ENCODE results near the gene IL12RB2.
"Not testable (repeated sequence)": the region's sequence is repeated elsewhere in the genome, so short reads cannot be mapped to it uniquely, and the experiment has no call there.

The IL12RB2 gene

DNA sequence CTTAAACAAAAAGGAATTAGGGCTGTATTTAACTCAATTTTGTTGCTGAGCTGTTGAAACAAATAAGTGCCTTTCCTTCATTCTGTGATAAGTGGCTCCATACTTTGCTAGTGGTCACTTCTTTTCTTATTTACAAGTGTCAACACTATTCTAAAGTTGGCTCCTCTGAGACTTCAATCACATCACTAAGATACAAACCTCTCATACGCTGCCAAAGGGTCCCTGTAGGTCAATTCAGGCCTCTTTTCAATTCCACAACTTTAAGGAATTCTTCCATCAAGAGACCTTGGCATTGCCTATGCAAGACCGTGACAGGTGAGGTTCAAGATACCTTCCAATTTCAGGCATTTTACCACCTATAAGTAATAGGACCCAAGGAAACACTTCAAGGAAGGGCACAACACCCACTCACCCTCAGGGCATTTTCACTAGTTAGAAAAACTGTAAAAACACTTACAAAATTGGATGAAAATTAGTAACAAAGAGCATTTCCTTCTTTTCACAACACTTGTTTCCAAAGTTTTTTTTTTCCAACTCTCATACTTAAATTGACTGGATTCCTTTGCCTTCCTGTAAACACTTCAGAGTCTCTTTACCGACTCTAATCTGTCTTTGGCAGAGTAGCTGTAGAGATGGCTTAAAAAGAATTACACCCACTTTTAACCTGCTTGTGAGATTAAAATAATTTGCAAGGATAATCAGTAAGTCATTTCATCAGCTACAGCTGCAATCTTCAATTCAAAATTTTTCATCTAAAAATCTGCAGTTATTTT, 98.0 kb downstream of the IL12RB2 start:
- H3K9me3 ChIP-seq (ENCODE audit: control insufficient read depth in 2 of 2, low read length in 2 of 2), result no peaks in the 10 kb centered on the region

DNA sequence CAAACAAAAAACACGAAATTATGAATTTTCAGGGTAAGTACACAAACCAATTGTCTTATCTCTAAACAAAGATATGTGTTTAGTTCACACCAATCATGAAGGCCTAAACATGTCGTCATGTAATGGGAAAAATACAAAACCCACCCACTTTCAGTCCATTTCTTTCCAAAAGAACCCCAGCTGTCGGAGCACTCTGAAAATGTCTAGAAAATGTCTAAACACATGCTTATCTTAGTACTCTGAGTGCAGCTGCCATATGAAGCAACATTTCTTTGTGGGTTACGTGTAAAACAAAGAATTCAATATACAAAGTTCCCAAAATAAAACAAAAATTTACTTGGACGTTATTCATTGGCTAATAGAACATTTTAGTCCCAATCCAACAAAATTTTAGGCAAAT, 99.8 kb downstream of the IL12RB2 start:
- no peaks in the 10 kb centered on the region for H3K4me1 ChIP-seq (ENCODE audit: control insufficient read depth in 2 of 2, insufficient read depth in 2 of 2, low read length in 2 of 2)
- H3K9me3 ChIP-seq (ENCODE audit: control insufficient read depth in 2 of 2, low read length in 2 of 2), result no peaks in the 10 kb centered on the region
- no peak overlapping the region for H3K9ac ChIP-seq (ENCODE audit: low read depth in 1 of 2, low read length in 2 of 2)
- peaks cover 8 to 17% of the 10 kb centered on the region in 2 donors for H3K36me3 ChIP-seq (ENCODE audit: control insufficient read depth in 2 of 2, insufficient read depth in 2 of 2, low read length in 2 of 2)
- H3K27me3 ChIP-seq (ENCODE audit: control insufficient read depth in 2 of 2, insufficient read depth in 2 of 2, low read length in 2 of 2), result no peaks in the 10 kb centered on the region
- H3K4me3 ChIP-seq (ENCODE audit: low read length in 2 of 2), result no peak overlapping the region
- H3K27ac ChIP-seq (ENCODE audit: low read depth in 2 of 2, low read length in 2 of 2), result no peak overlapping the region

More for the DNA sequence above, 98.0 kb downstream of the IL12RB2 start:
- Histone ChIP-seq H3K4me1 (ENCODE audit: control insufficient read depth in 2 of 2, insufficient read depth in 2 of 2, low read length in 2 of 2) (no peaks in the 10 kb centered on the region), H3K27ac (ENCODE audit: low read depth in 2 of 2, low read length in 2 of 2) (no peak overlapping the region), H3K27me3 (ENCODE audit: control insufficient read depth in 2 of 2, insufficient read depth in 2 of 2, low read length in 2 of 2) (no peaks in the 10 kb centered on the region), H3K36me3 (ENCODE audit: control insufficient read depth in 2 of 2, insufficient read depth in 2 of 2, low read length in 2 of 2) (peaks cover 8 to 10% of the 10 kb centered on the region in 2 donors), H3K4me3 (ENCODE audit: low read length in 2 of 2) (no peak overlapping the region), H3K9ac (ENCODE audit: low read depth in 1 of 2, low read length in 2 of 2) (no peak overlapping the region)

DNA sequence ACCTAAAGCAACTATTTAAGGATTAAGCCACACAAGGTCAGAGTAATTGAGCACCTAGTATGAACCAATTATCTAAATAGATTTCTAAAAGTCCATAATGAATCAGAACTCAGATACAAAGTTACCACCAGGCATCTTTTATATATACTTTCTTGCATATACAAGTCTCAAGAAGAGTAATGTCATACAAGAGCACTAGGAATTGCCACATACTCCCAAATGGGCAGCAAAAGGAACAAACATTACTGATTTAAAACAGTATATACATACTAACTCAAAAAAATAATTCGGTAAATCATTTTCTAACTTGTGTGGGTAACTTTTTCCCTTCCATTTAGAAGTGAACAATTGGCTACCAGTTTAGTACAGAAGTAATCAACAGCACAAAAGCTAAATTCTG, 100.5 kb downstream of the IL12RB2 start:
- H3K27ac ChIP-seq (ENCODE audit: low read depth in 2 of 2, low read length in 2 of 2), result no peak overlapping the region
- no peaks in the 10 kb centered on the region for H3K4me1 ChIP-seq (ENCODE audit: control insufficient read depth in 2 of 2, insufficient read depth in 2 of 2, low read length in 2 of 2)
- H3K27me3 ChIP-seq (ENCODE audit: control insufficient read depth in 2 of 2, insufficient read depth in 2 of 2, low read length in 2 of 2), result no peaks in the 10 kb centered on the region
- H3K9ac ChIP-seq (ENCODE audit: low read depth in 1 of 2, low read length in 2 of 2), result no peak overlapping the region
- no peaks in the 10 kb centered on the region for H3K9me3 ChIP-seq (ENCODE audit: control insufficient read depth in 2 of 2, low read length in 2 of 2)
- H3K36me3 ChIP-seq (ENCODE audit: control insufficient read depth in 2 of 2, insufficient read depth in 2 of 2, low read length in 2 of 2), result peaks cover 11 to 19% of the 10 kb centered on the region in 2 donors
- H3K4me3 ChIP-seq (ENCODE audit: low read length in 2 of 2), result no peak overlapping the region

DNA sequence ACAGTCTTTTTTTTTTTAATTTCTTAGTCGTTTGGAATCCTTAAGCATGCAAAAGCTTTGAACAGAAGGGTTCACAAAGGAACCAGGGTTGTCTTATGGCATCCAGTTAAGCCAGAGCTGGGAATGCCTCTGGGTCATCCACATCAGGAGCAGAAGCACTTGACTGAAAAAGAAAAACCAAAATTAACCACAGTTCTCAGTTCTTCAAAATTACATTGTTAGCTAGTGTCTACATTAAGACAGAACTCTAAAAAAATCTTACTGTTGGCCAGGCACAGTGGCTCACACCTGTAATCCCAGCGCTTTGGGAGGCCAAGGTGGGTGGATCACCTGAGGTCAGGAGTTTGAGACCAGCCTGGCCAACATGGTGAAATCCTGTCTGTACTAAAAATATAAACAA, 105.4 kb downstream of the IL12RB2 start:
- not testable (repeated sequence) for H3K27ac ChIP-seq (ENCODE audit: low read depth in 2 of 2, low read length in 2 of 2); H3K4me3 ChIP-seq (ENCODE audit: low read length in 2 of 2); H3K27me3 ChIP-seq (ENCODE audit: control insufficient read depth in 2 of 2, insufficient read depth in 2 of 2, low read length in 2 of 2); H3K4me1 ChIP-seq (ENCODE audit: control insufficient read depth in 2 of 2, insufficient read depth in 2 of 2, low read length in 2 of 2); H3K9me3 ChIP-seq (ENCODE audit: control insufficient read depth in 2 of 2, low read length in 2 of 2); H3K9ac ChIP-seq (ENCODE audit: low read depth in 1 of 2, low read length in 2 of 2)
- H3K36me3 ChIP-seq (ENCODE audit: control insufficient read depth in 2 of 2, insufficient read depth in 2 of 2, low read length in 2 of 2), result peaks cover 49 to 52% of the 10 kb centered on the region in 2 donors

DNA sequence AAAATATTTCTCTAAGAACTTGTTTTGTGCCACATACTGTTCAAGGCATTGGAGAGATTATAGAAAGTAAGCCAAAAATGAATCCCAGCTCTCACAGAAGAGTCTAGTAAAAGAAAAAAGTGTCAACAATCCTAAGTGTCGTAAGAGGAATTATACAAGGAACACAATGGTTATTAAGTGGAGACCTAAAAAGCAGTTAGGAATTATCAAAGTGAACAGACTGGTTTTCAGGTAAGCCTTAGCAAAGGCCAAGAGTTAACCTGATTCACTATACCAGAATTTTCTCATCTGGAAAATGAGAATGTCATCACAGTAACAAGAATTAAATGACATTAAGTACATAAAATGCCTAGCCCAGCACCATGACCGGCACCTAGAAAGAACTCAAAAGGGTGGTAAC, 106.9 kb downstream of the IL12RB2 start:
- peaks cover 0 to 6% of the 10 kb centered on the region in 2 donors for H3K4me1 ChIP-seq (ENCODE audit: control insufficient read depth in 2 of 2, insufficient read depth in 2 of 2, low read length in 2 of 2)
- H3K9ac ChIP-seq (ENCODE audit: low read depth in 1 of 2, low read length in 2 of 2), result no peak overlapping the region
- H3K36me3 ChIP-seq (ENCODE audit: control insufficient read depth in 2 of 2, insufficient read depth in 2 of 2, low read length in 2 of 2), result peaks cover 57 to 63% of the 10 kb centered on the region in 2 donors
- H3K27ac ChIP-seq (ENCODE audit: low read depth in 2 of 2, low read length in 2 of 2), result no peak overlapping the region
- H3K27me3 ChIP-seq (ENCODE audit: control insufficient read depth in 2 of 2, insufficient read depth in 2 of 2, low read length in 2 of 2), result no peaks in the 10 kb centered on the region
- H3K9me3 ChIP-seq (ENCODE audit: control insufficient read depth in 2 of 2, low read length in 2 of 2), result no peaks in the 10 kb centered on the region
- H3K4me3 ChIP-seq (ENCODE audit: low read length in 2 of 2), result no peak overlapping the region

DNA sequence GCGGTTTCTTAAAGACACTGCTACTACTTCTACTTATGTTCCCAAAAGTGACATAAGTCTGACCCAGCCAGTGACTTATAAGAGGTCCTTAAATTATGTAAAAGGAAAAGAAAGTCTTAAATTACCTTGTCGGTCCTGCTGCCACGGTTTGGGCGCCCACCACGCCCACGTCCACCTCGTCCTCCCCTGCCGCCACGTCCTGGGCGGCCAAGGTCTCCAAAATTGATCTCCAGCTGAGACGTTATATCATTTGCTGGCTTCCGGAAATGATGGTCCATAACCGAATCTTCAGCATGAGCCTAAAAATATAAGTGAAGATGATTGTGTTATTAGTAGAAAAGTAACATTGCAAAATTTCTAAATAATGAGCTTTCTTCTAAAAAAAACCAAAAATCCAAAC, 107.4 kb downstream of the IL12RB2 start:
- H3K36me3 ChIP-seq (ENCODE audit: control insufficient read depth in 2 of 2, insufficient read depth in 2 of 2, low read length in 2 of 2), result peaks cover 56 to 59% of the 10 kb centered on the region in 2 donors
- H3K4me1 ChIP-seq (ENCODE audit: control insufficient read depth in 2 of 2, insufficient read depth in 2 of 2, low read length in 2 of 2), result peaks cover 0 to 6% of the 10 kb centered on the region in 2 donors
- H3K27me3 ChIP-seq (ENCODE audit: control insufficient read depth in 2 of 2, insufficient read depth in 2 of 2, low read length in 2 of 2), result no peaks in the 10 kb centered on the region
- H3K27ac ChIP-seq (ENCODE audit: low read depth in 2 of 2, low read length in 2 of 2), result no peak overlapping the region
- H3K4me3 ChIP-seq (ENCODE audit: low read length in 2 of 2), result no peak overlapping the region
- H3K9ac ChIP-seq (ENCODE audit: low read depth in 1 of 2, low read length in 2 of 2), result no peak overlapping the region
- no peaks in the 10 kb centered on the region for H3K9me3 ChIP-seq (ENCODE audit: control insufficient read depth in 2 of 2, low read length in 2 of 2)

DNA sequence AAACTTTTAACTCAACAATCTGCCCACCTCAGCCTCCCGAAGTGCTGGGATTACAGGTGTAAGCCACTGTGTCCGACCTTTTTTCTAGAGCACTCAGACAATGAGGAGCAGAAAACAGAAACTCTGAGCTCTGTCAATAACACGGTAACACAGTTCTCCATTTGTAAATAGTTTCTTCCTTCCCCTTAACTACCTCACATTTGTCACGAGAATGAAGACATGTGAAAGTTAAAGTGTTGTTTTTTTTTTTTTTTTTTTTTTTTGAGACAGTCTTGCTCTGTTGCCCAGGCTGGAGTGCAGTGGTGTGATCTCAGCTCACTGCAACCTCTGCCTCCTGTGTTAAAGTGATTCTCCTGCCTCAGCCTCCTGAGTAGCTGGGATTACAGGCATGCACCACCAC, 110.1 kb downstream of the IL12RB2 start:
- not testable (repeated sequence) for H3K27me3 ChIP-seq (ENCODE audit: control insufficient read depth in 2 of 2, insufficient read depth in 2 of 2, low read length in 2 of 2); H3K9me3 ChIP-seq (ENCODE audit: control insufficient read depth in 2 of 2, low read length in 2 of 2); H3K4me3 ChIP-seq (ENCODE audit: low read length in 2 of 2); H3K9ac ChIP-seq (ENCODE audit: low read depth in 1 of 2, low read length in 2 of 2); H3K27ac ChIP-seq (ENCODE audit: low read depth in 2 of 2, low read length in 2 of 2); H3K4me1 ChIP-seq (ENCODE audit: control insufficient read depth in 2 of 2, insufficient read depth in 2 of 2, low read length in 2 of 2)
- peaks cover 67 to 79% of the 10 kb centered on the region in 2 donors for H3K36me3 ChIP-seq (ENCODE audit: control insufficient read depth in 2 of 2, insufficient read depth in 2 of 2, low read length in 2 of 2)

DNA sequence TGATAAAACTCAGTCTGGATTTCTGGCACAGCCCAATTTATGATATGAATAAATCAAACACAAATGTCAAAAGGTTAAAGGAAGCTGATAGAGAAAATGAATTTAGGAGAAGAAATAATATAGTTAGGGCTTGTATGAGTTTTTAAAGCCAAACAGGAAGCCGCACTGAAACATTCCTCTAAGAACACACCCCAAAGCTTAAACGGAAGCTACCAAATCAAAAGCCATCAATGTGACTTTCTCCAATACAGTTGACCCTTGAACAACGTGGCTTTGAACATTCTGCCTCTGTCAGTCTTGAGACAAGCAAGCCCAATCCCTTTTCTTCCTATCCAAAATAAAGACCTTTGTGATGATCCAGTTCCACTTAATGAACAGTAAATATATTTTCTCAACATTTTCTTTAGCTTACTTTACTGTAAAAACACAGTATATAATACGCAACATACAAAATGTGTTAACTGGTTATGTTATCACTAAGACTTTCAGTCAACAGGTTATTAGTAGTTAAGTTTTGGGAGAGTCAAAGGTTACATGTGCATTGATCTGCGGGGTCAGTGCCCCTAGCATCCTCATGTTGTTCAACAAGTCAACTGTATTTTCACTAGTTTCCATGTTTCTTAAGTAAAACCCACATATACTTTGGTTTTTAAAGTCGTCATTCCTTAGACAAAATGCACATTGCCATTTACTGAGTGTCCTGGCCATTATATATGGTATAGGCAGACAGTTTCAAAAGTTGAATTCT, 111.3 kb downstream of the IL12RB2 start:
- Histone ChIP-seq H3K9me3 (ENCODE audit: control insufficient read depth in 2 of 2, low read length in 2 of 2) (no peaks in the 10 kb centered on the region), H3K9ac (ENCODE audit: low read depth in 1 of 2, low read length in 2 of 2) (no peak overlapping the region), H3K4me3 (ENCODE audit: low read length in 2 of 2) (no peak overlapping the region), H3K4me1 (ENCODE audit: control insufficient read depth in 2 of 2, insufficient read depth in 2 of 2, low read length in 2 of 2) (peaks cover 0 to 6% of the 10 kb centered on the region in 2 donors), H3K27me3 (ENCODE audit: control insufficient read depth in 2 of 2, insufficient read depth in 2 of 2, low read length in 2 of 2) (no peaks in the 10 kb centered on the region), H3K36me3 (ENCODE audit: control insufficient read depth in 2 of 2, insufficient read depth in 2 of 2, low read length in 2 of 2) (peaks cover 69 to 82% of the 10 kb centered on the region in 2 donors), H3K27ac (ENCODE audit: low read depth in 2 of 2, low read length in 2 of 2) (no peak overlapping the region)

DNA sequence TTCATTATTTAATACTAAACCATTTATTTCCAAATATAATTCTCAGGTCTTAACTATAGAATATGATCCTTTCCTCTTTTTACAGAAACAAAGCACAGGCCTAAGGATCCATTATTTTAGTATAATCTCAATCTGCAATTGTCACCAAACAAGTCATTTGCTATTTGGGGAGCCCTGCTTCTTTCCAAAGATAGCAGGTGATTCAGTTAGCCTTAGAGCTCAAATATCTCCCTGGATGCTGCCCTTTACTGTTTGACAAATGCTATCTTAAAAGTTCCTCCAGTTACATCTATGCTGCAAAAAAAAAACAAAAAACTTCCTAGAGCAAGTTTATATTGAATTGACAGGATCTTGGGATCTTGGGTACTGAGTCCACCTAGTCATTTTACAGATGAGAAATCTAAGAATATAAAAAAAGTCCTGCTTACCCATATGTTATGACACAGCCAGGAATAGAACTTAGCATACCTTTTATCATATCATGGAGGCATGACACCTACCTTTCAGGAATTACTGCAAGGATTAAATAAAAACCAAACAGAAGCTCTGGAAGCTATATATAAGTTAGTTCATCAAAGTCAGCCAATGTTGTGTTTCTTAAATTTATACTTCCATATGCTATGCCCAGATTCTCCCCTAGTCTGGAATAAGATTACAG, 113.3 kb downstream of the IL12RB2 start:
- Histone ChIP-seq H3K27me3 (ENCODE audit: control insufficient read depth in 2 of 2, insufficient read depth in 2 of 2, low read length in 2 of 2) (no peaks in the 10 kb centered on the region), H3K27ac (ENCODE audit: low read depth in 2 of 2, low read length in 2 of 2) (no peak overlapping the region), H3K4me3 (ENCODE audit: low read length in 2 of 2) (no peak overlapping the region), H3K9ac (ENCODE audit: low read depth in 1 of 2, low read length in 2 of 2) (no peak overlapping the region), H3K36me3 (ENCODE audit: control insufficient read depth in 2 of 2, insufficient read depth in 2 of 2, low read length in 2 of 2) (peaks cover 71 to 82% of the 10 kb centered on the region in 2 donors), H3K4me1 (ENCODE audit: control insufficient read depth in 2 of 2, insufficient read depth in 2 of 2, low read length in 2 of 2) (peaks cover 0 to 6% of the 10 kb centered on the region in 2 donors), H3K9me3 (ENCODE audit: control insufficient read depth in 2 of 2, low read length in 2 of 2) (no peaks in the 10 kb centered on the region)

DNA sequence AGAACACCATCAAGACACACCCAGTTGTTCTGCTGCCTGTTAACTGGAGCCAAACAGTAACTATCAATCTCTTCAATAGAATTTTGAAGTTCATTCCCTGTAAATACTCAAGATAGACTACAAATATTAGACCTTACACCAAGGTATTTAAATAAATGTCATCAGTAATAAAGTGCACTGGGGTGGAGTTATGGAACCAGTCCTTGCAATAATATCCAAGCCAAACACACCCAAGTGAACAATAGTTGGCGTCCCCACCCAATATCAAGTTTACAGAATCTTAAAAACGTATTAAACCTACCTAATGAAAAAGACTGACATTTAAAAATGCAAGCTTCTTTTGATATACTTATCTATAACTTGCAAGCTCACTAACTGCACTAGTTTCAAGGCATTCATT, 119.8 kb downstream of the IL12RB2 start:
- H3K27ac ChIP-seq (ENCODE audit: low read depth in 2 of 2, low read length in 2 of 2), result no peak overlapping the region
- no peaks in the 10 kb centered on the region for H3K9me3 ChIP-seq (ENCODE audit: control insufficient read depth in 2 of 2, low read length in 2 of 2)
- no peaks in the 10 kb centered on the region for H3K27me3 ChIP-seq (ENCODE audit: control insufficient read depth in 2 of 2, insufficient read depth in 2 of 2, low read length in 2 of 2)
- H3K9ac ChIP-seq (ENCODE audit: low read depth in 1 of 2, low read length in 2 of 2), result no peak overlapping the region
- H3K4me3 ChIP-seq (ENCODE audit: low read length in 2 of 2), result peak overlapping the region; percentile 85 to 95
- H3K4me1 ChIP-seq (ENCODE audit: control insufficient read depth in 2 of 2, insufficient read depth in 2 of 2, low read length in 2 of 2), result peaks cover 7 to 9% of the 10 kb centered on the region in 2 donors
- H3K36me3 ChIP-seq (ENCODE audit: control insufficient read depth in 2 of 2, insufficient read depth in 2 of 2, low read length in 2 of 2), result peaks cover 29 to 30% of the 10 kb centered on the region in 2 donors
